ENCODE measurements around the gene BBLN. TPM values are rescaled to one million over a fixed set of nuclear protein-coding genes. Genes with fewer than 3 reads are reported as not detected.
"Not testable (repeated sequence)": the region's sequence is repeated elsewhere in the genome, so short reads cannot be mapped to it uniquely, and the experiment has no call there.

The BBLN gene
- total RNA-seq, 1 experiment from 2014 or later, result 70.4 TPM

GRCh38 chr9:128127990-128128835 lies 31.9 kb upstream of the BBLN start:
- intact Hi-C loops (cut with micrococcal nuclease), result loop anchor here (5.0 kb wide), 1 partner anchor 64 kb away; the partner anchor contains the start of gene CIZ1
- no TSS peak for BruUV-seq (replicated peaks)
- peak; percentile 92 for DNase-seq (ENCODE audit: unreplicated experiment)
- Mint-ChIP-seq H3K9me3 (ENCODE audit: unreplicated experiment) (no peaks in the 10 kb centered on the region), H3K27me3 (ENCODE audit: insufficient read depth, unreplicated experiment) (peaks cover 9% of the 10 kb centered on the region), H3K4me1 (ENCODE audit: insufficient read depth, unreplicated experiment) (peaks cover 23% of the 10 kb centered on the region), H3K4me3 (ENCODE audit: unreplicated experiment) (peak overlapping the region; percentile 84), H3K27ac (ENCODE audit: low read depth, unreplicated experiment) (peak overlapping the region; percentile 97), H3K36me3 (ENCODE audit: insufficient read depth, unreplicated experiment) (peaks cover 11% of the 10 kb centered on the region)
- POLR2A ChIA-PET, result interaction anchor here (0.7 to 1.8 kb wide), 12 partner anchors 8 to 1171 kb away, joined by 3 to 10 read pairs (median 4); partner anchors contain the start of genes BBLN, NAIF1, SLC25A25 and TOR2A
- CTCF ChIA-PET, result interaction anchor here (0.6 to 2.0 kb wide), 5 partner anchors 11 to 521 kb away, joined by 3 to 14 read pairs (median 4); no protein-coding TSS in a partner anchor
- TF ChIP-seq CTCF (IDR thresholded peaks at IDR 0.05; ENCODE audit: unreplicated experiment), result no peak

GRCh38 chr9:128128836-128129590 lies 31.1 kb upstream of the BBLN start:
- TSS peak; percentile 47 for BruUV-seq (replicated peaks)
- no peak for DNase-seq (ENCODE audit: unreplicated experiment)
- Mint-ChIP-seq H3K4me1 (ENCODE audit: insufficient read depth, unreplicated experiment) (peaks cover 23% of the 10 kb centered on the region), H3K36me3 (ENCODE audit: insufficient read depth, unreplicated experiment) (peaks cover 4% of the 10 kb centered on the region), H3K27me3 (ENCODE audit: insufficient read depth, unreplicated experiment) (peaks cover 17% of the 10 kb centered on the region), H3K4me3 (ENCODE audit: unreplicated experiment) (peak overlapping the region; percentile 84), H3K27ac (ENCODE audit: low read depth, unreplicated experiment) (no peak overlapping the region), H3K9me3 (ENCODE audit: unreplicated experiment) (peaks cover 7% of the 10 kb centered on the region)
- no peak for TF ChIP-seq CTCF (IDR thresholded peaks at IDR 0.05; ENCODE audit: unreplicated experiment)
- ChIA-PET POLR2A (interaction anchor here (0.7 to 1.8 kb wide), 10 partner anchors 9 to 1171 kb away, joined by 3 to 10 read pairs (median 4); partner anchors contain the start of genes BBLN, NAIF1 and SLC25A25), CTCF (interaction anchor here (0.6 to 2.0 kb wide), 7 partner anchors 12 to 522 kb away, joined by 3 to 14 read pairs (median 4); no protein-coding TSS in a partner anchor)
- intact Hi-C loops (cut with micrococcal nuclease), result loop anchor here (5.0 kb wide), 1 partner anchor 63 kb away; the partner anchor contains the start of gene CIZ1

GRCh38 chr9:128129976-128130590 lies 30.0 kb upstream of the BBLN start:
- H3K27ac Mint-ChIP-seq (ENCODE audit: low read depth, unreplicated experiment); BruUV-seq (replicated peaks); DNase-seq (ENCODE audit: unreplicated experiment); H3K36me3 Mint-ChIP-seq (ENCODE audit: insufficient read depth, unreplicated experiment); H3K9me3 Mint-ChIP-seq (ENCODE audit: unreplicated experiment); POLR2A ChIA-PET; H3K4me3 Mint-ChIP-seq (ENCODE audit: unreplicated experiment): not testable (repeated sequence)
- Mint-ChIP-seq H3K27me3 (ENCODE audit: insufficient read depth, unreplicated experiment) (peaks cover 27% of the 10 kb centered on the region), H3K4me1 (ENCODE audit: insufficient read depth, unreplicated experiment) (peaks cover 19% of the 10 kb centered on the region)
- TF ChIP-seq CTCF (IDR thresholded peaks at IDR 0.05; ENCODE audit: unreplicated experiment), result peak; percentile 51
- intact Hi-C loops (cut with micrococcal nuclease), result loop anchor here (5.0 kb wide), 1 partner anchor 62 kb away; the partner anchor contains the start of gene CIZ1
- CTCF ChIA-PET, result interaction anchor here (2.0 kb wide), 1 partner anchor 13 kb away, joined by 14 read pairs; no protein-coding TSS in a partner anchor

- H3K27me3 Mint-ChIP-seq (ENCODE audit: insufficient read depth, unreplicated experiment), result peaks cover 33% of the 10 kb centered on the region
- POLR2A ChIA-PET; intact Hi-C loops (cut with micrococcal nuclease); BruUV-seq (replicated peaks); H3K4me3 Mint-ChIP-seq (ENCODE audit: unreplicated experiment); CTCF ChIA-PET; H3K27ac Mint-ChIP-seq (ENCODE audit: low read depth, unreplicated experiment); H3K36me3 Mint-ChIP-seq (ENCODE audit: insufficient read depth, unreplicated experiment); DNase-seq (ENCODE audit: unreplicated experiment); H3K9me3 Mint-ChIP-seq (ENCODE audit: unreplicated experiment): not testable (repeated sequence)
- H3K4me1 Mint-ChIP-seq (ENCODE audit: insufficient read depth, unreplicated experiment), result peaks cover 14% of the 10 kb centered on the region
Observed at GRCh38 chr9:128130651-128131050, 29.4 kb upstream of the BBLN start.

GRCh38 chr9:128131346-128131745 lies 28.7 kb upstream of the BBLN start:
- H3K4me1 Mint-ChIP-seq (ENCODE audit: insufficient read depth, unreplicated experiment); H3K27ac Mint-ChIP-seq (ENCODE audit: low read depth, unreplicated experiment); H3K4me3 Mint-ChIP-seq (ENCODE audit: unreplicated experiment); BruUV-seq (replicated peaks); DNase-seq (ENCODE audit: unreplicated experiment); intact Hi-C loops (cut with micrococcal nuclease); H3K36me3 Mint-ChIP-seq (ENCODE audit: insufficient read depth, unreplicated experiment); H3K9me3 Mint-ChIP-seq (ENCODE audit: unreplicated experiment): not testable (repeated sequence)
- ChIA-PET CTCF (interaction anchor here (0.5 kb wide), 1 partner anchor 73 kb away, joined by 4 read pairs; no protein-coding TSS in a partner anchor), POLR2A (interaction anchor here (0.6 kb wide), 1 partner anchor 30 kb away, joined by 6 read pairs; no protein-coding TSS in a partner anchor)
- peaks cover 36% of the 10 kb centered on the region for H3K27me3 Mint-ChIP-seq (ENCODE audit: insufficient read depth, unreplicated experiment)

GRCh38 chr9:128132139-128132538 lies 27.9 kb upstream of the BBLN start:
- intact Hi-C loops (cut with micrococcal nuclease); CTCF ChIA-PET; DNase-seq (ENCODE audit: unreplicated experiment); H3K27ac Mint-ChIP-seq (ENCODE audit: low read depth, unreplicated experiment); POLR2A ChIA-PET; H3K9me3 Mint-ChIP-seq (ENCODE audit: unreplicated experiment); H3K36me3 Mint-ChIP-seq (ENCODE audit: insufficient read depth, unreplicated experiment); BruUV-seq (replicated peaks); H3K4me3 Mint-ChIP-seq (ENCODE audit: unreplicated experiment): not testable (repeated sequence)
- H3K4me1 Mint-ChIP-seq (ENCODE audit: insufficient read depth, unreplicated experiment), result peaks cover 17% of the 10 kb centered on the region
- peaks cover 36% of the 10 kb centered on the region for H3K27me3 Mint-ChIP-seq (ENCODE audit: insufficient read depth, unreplicated experiment)

Data from MCF 10A (cell line).